GM06990 (cell line): ENCODE results near the gene MS4A7.

Source experiments
- DNase-seq: peaks from one replicate; pipeline ENCODE4 v3.0.0-alpha.2; 2011; ENCODE audit not compliant: insufficient read length; ENCODE audit errors: extremely low read depth
- H3K27me3 ChIP-seq: replicated peaks from 2 replicates; pipeline ENCODE4 v1.6.0; 2011; ENCODE audit warnings: low read length; ENCODE audit not compliant: control insufficient read depth, insufficient read depth
- H3K36me3 ChIP-seq: 2 replicates; pipeline ENCODE4 v1.5.1; 2011; ENCODE audit warnings: low read length; ENCODE audit not compliant: control insufficient read depth, insufficient read depth
- H3K4me3 ChIP-seq: replicated peaks from 2 replicates; pipeline ENCODE4 v1.5.1; 2011; ENCODE audit warnings: low read depth, mild to moderate bottlenecking, control low read depth, low read length
- TF ChIP-seq, protein P1 (sequence below): IDR thresholded peaks from 2 replicates; pipeline ENCODE4 v1.5.1; 2011; ENCODE audit warnings: low read length, control low read depth, mild to moderate bottlenecking, inconsistent platforms; ENCODE audit not compliant: insufficient read depth, poor library complexity, severe bottlenecking

MS4A7 gene

GRCh38 chr11:60371386-60371785, 6.9 kb upstream of the MS4A7 start:
- Histone ChIP-seq H3K4me3 (no peak overlapping the region), H3K36me3 (no peaks in the 10 kb centered on the region), H3K27me3 (no peaks in the 10 kb centered on the region)
- no peak for DNase-seq
- TF ChIP-seq, protein P1, sequence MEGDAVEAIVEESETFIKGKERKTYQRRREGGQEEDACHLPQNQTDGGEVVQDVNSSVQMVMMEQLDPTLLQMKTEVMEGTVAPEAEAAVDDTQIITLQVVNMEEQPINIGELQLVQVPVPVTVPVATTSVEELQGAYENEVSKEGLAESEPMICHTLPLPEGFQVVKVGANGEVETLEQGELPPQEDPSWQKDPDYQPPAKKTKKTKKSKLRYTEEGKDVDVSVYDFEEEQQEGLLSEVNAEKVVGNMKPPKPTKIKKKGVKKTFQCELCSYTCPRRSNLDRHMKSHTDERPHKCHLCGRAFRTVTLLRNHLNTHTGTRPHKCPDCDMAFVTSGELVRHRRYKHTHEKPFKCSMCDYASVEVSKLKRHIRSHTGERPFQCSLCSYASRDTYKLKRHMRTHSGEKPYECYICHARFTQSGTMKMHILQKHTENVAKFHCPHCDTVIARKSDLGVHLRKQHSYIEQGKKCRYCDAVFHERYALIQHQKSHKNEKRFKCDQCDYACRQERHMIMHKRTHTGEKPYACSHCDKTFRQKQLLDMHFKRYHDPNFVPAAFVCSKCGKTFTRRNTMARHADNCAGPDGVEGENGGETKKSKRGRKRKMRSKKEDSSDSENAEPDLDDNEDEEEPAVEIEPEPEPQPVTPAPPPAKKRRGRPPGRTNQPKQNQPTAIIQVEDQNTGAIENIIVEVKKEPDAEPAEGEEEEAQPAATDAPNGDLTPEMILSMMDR = no peak

GRCh38 chr11:60371854-60372253, 6.5 kb upstream of the MS4A7 start:
- Histone ChIP-seq H3K27me3 (no peaks in the 10 kb centered on the region), H3K4me3 (no peak overlapping the region), H3K36me3 (no peaks in the 10 kb centered on the region)
- no peak for DNase-seq
- TF ChIP-seq, protein P1 = no peak

DNA sequence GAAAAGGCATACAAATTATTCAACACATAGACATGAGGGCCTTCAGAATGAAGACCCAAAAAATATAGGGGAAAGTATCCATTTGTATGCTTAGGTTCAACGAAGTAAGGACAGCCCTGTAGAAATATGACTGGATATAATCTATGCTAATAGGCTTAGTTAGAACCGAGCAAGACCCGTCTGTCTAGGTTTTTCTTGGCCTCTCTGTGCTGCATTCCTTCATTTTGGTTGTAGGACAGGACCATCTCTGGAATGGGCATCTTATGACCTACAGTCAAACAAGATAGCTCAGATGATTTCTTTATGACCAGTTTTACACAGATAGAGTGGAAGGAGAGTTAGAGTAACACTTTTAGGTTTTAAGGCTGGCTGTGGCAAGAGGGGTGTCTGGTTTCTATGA, 5.6 kb upstream of the MS4A7 start:
- no peaks in the 10 kb centered on the region for H3K36me3 ChIP-seq
- no peak for DNase-seq
- H3K27me3 ChIP-seq = no peaks in the 10 kb centered on the region
- TF ChIP-seq, protein P1 = no peak
- no peak overlapping the region for H3K4me3 ChIP-seq

DNA sequence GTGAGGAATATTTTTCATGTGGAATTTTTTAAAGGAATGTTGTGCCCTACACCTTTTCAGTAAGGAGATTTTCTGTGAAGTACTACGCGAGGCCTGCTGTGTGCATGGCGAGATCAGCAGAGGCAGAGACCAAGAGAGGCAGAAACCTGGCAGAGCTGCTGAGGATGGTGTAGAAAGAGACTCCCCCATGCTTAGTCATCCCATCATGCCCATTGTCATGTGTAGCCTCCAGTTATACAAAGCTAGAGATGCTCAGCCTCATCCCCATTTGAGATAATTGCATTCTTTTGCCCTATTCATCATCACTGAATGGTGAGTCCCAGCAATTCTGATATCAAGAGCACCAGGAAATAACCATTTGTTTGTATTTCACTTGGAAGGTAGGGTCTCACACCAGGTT, 3.0 kb upstream of the MS4A7 start:
- no peaks in the 10 kb centered on the region for H3K27me3 ChIP-seq
- TF ChIP-seq, protein P1 = no peak
- H3K4me3 ChIP-seq = no peak overlapping the region
- no peak for DNase-seq
- H3K36me3 ChIP-seq = no peaks in the 10 kb centered on the region

- no peaks in the 10 kb centered on the region for H3K27me3 ChIP-seq
- H3K4me3 ChIP-seq = no peak overlapping the region
- TF ChIP-seq, protein P1 = no peak
These were observed 1.7 kb upstream of the MS4A7 start for GRCh38 chr11:60376601-60377000.

DNA sequence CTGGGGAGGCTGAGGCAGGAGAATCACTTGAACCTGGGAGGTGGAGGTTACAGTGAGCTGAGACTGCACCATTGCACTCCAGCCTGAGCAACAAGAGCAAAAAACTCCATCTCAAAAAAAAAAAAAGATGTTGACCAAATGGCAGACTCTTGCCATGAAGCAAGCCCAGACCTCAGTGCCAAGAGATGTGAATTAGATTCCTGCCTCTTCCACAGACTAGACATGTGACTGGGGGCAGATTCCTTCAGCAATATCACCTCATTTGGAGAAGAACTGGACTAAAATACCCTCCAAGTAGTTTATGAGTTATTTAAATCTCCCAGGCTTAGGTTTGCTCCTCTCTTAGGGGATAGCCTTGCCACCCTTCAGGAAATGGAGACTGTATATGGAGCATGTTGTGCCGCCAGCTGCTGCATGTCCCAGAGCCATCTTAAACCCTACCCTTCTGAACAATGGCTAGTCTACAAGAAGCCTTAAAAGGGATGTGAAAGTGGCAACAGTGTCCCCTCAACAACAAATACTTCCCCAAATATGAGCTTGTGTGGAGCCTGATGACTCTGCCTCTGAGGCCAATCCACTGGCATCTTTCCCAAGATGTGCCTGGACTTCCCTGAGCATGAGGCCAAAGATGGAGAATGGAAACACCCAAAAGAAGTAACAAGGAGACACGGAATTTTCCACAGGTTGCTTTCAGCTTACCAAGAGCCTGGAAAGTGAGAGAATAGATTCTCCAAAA, 763 bp upstream of the MS4A7 start:
- peak; percentile 47 for DNase-seq
- TF ChIP-seq, protein P1 = no peak
- Histone ChIP-seq H3K4me3 (no peak overlapping the region), H3K36me3 (no peaks in the 10 kb centered on the region), H3K27me3 (no peaks in the 10 kb centered on the region)

More at GRCh38 chr11:60376601-60377000, 1.7 kb upstream of the MS4A7 start:
- H3K36me3 ChIP-seq = no peaks in the 10 kb centered on the region
- no peak for DNase-seq
